ENCODE measurements around the gene DEFB128.
"Not testable (repeated sequence)": the region's sequence is repeated elsewhere in the genome, so short reads cannot be mapped to it uniquely, and the experiment has no call there.

DEFB128 gene

DNA sequence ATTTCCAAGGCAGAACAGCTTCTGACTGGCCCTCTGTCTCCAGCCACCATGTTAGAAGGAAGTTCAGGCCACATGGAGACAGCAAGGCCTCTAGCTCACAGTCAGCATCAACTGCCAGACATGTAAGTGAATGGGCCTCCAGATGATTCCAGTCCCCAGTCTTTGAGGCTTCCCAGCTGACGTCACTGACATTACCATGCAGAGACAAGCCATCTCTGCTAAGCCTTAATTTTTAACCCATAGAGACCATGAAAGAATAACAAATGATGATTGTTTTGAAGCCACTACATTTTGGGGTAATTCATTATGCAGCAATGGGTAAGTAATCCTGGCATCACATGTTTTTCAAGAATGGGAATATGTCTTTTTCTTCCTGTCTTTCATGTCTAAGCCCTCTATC is 26.3 kb upstream of the DEFB128 start:
- no peaks in the 10 kb centered on the region for H3K27me3 ChIP-seq (ENCODE audit: low read length)
- TF ChIP-seq, protein P1, sequence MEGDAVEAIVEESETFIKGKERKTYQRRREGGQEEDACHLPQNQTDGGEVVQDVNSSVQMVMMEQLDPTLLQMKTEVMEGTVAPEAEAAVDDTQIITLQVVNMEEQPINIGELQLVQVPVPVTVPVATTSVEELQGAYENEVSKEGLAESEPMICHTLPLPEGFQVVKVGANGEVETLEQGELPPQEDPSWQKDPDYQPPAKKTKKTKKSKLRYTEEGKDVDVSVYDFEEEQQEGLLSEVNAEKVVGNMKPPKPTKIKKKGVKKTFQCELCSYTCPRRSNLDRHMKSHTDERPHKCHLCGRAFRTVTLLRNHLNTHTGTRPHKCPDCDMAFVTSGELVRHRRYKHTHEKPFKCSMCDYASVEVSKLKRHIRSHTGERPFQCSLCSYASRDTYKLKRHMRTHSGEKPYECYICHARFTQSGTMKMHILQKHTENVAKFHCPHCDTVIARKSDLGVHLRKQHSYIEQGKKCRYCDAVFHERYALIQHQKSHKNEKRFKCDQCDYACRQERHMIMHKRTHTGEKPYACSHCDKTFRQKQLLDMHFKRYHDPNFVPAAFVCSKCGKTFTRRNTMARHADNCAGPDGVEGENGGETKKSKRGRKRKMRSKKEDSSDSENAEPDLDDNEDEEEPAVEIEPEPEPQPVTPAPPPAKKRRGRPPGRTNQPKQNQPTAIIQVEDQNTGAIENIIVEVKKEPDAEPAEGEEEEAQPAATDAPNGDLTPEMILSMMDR (IDR thresholded peaks at IDR 0.05; ENCODE audit: insufficient read depth, low read length, poor library complexity, severe bottlenecking) = no peak
- no peak for TF ChIP-seq EZH2phosphoT487 (conservative IDR thresholded peaks at IDR 0.05; ENCODE audit: low read length)
- H4K20me1 ChIP-seq (ENCODE audit: low read depth, low read length) = no peaks in the 10 kb centered on the region
- H3F3A ChIP-seq (ENCODE audit: insufficient read depth) = no peaks in the 10 kb centered on the region
- H3K27ac ChIP-seq (ENCODE audit: low read depth, low read length) = no peak overlapping the region
- H3K79me2 ChIP-seq (ENCODE audit: insufficient read depth, low read length) = no peaks in the 10 kb centered on the region
- no peaks in the 10 kb centered on the region for H3K36me3 ChIP-seq (ENCODE audit: low read length)
- no peak overlapping the region for H2AFZ ChIP-seq (ENCODE audit: low read depth, low read length, severe bottlenecking)
- H3K4me2 ChIP-seq (ENCODE audit: low read depth, low read length, poor library complexity, severe bottlenecking) = no peak overlapping the region
- H3K4me3 ChIP-seq (ENCODE audit: insufficient read depth, low read length, poor library complexity, severe bottlenecking) = no peak overlapping the region
- no peaks in the 10 kb centered on the region for H3K9me3 ChIP-seq (ENCODE audit: insufficient read depth, low read length)
- H3K9ac ChIP-seq (ENCODE audit: low read length) = no peak overlapping the region
- H3K9me2 ChIP-seq (replicated peaks; ENCODE audit: insufficient read depth, low read length) = no peaks in the 10 kb centered on the region

DNA sequence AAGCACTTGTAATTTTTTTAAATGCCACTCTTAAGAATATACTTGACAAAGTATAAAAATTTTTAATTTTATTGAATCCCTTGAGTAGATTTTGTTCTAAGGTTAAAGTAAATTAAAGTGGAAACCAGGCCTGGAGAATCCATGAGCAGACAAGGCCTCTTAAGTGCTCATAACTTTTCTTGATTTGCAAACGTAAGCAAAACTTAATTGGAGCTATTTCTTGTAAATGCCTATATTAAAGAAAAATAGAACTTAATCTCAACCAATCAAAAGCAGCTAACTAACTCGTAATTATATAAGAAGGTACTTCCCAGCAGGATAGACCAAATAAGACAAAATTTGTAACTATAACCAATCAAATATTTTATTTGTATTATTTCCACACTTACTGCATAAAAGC is 24.9 kb upstream of the DEFB128 start:
- no peak for TF ChIP-seq EZH2phosphoT487 (conservative IDR thresholded peaks at IDR 0.05; ENCODE audit: low read length)
- TF ChIP-seq, protein P1 (IDR thresholded peaks at IDR 0.05; ENCODE audit: insufficient read depth, low read length, poor library complexity, severe bottlenecking) = no peak
- no peaks in the 10 kb centered on the region for H3K36me3 ChIP-seq (ENCODE audit: low read length)
- no peaks in the 10 kb centered on the region for H3K9me3 ChIP-seq (ENCODE audit: insufficient read depth, low read length)
- H3K4me2 ChIP-seq (ENCODE audit: low read depth, low read length, poor library complexity, severe bottlenecking) = no peak overlapping the region
- H3F3A ChIP-seq (ENCODE audit: insufficient read depth) = no peaks in the 10 kb centered on the region
- no peaks in the 10 kb centered on the region for H3K9me2 ChIP-seq (replicated peaks; ENCODE audit: insufficient read depth, low read length)
- no peaks in the 10 kb centered on the region for H4K20me1 ChIP-seq (ENCODE audit: low read depth, low read length)
- no peak overlapping the region for H3K27ac ChIP-seq (ENCODE audit: low read depth, low read length)
- H3K4me3 ChIP-seq (ENCODE audit: insufficient read depth, low read length, poor library complexity, severe bottlenecking) = no peak overlapping the region
- H3K27me3 ChIP-seq (ENCODE audit: low read length) = no peaks in the 10 kb centered on the region
- H2AFZ ChIP-seq (ENCODE audit: low read depth, low read length, severe bottlenecking) = no peak overlapping the region
- no peaks in the 10 kb centered on the region for H3K79me2 ChIP-seq (ENCODE audit: insufficient read depth, low read length)
- no peak overlapping the region for H3K9ac ChIP-seq (ENCODE audit: low read length)

DNA sequence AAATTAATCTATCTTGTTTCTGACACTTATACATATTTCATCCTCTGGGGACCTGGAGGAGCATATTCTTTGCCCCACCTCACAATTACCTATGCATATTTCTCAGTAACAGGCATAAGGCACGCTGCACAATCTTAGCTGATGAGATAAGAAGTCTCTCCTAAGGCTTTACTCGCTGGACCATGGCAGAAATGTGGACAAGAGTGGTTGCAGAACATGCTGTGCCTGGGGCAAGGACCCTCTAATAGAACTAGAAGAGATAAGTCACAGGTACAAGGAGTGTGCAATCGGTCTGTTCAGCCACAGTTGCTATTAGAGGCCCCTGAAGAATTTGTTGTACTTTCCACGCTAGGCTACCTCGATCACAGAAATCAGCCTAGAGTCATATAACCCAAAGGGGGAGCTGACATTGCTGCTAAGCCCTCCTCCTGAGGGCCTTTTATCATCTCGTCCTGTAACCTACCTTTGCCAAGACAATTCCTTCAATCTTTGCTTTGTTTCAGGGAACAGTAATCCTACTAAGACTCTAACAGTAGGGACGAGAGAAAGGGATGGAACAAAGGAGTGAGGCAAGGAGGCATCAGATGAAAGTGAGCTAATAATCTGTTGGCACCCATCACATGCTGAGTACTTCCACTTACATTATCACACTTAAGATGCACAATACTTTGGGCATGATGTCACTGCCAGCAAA is 21.4 kb upstream of the DEFB128 start:
- no peaks in the 10 kb centered on the region for H3K27me3 ChIP-seq (ENCODE audit: low read length)

DNA sequence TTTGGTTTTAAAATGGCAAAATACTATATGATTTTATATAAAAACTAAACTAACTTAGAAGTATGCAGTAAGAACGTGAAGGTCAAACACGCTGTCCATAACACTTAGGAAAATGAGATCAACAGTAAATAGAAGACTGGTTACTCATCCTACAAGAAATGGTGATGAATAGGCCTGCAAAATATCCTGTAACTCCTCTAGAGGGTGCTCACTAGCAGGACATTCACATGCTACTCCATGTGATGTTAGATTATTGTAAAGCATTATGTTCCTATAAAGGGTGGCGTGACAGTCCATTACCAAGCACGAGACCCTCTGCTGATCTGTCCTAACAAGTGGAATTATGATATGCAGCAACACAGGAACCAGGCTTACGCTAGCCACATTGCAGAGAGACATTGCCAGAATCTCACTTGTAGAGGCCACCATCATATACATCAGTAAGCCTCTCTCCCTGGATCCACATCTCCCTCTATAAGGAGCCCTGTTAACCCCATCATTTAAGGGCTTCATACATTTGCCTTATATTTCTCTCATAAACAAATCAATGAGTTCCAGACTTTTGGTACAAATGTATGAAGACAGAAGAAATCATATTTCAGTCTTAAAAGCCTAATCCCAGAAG is 19.5 kb upstream of the DEFB128 start:
- no peaks in the 10 kb centered on the region for H3K79me2 ChIP-seq (ENCODE audit: insufficient read depth, low read length)
- no peaks in the 10 kb centered on the region for H3K9me2 ChIP-seq (replicated peaks; ENCODE audit: insufficient read depth, low read length)
- no peak overlapping the region for H3K4me2 ChIP-seq (ENCODE audit: low read depth, low read length, poor library complexity, severe bottlenecking)
- no peak overlapping the region for H2AFZ ChIP-seq (ENCODE audit: low read depth, low read length, severe bottlenecking)
- no peaks in the 10 kb centered on the region for H3F3A ChIP-seq (ENCODE audit: insufficient read depth)
- no peaks in the 10 kb centered on the region for H4K20me1 ChIP-seq (ENCODE audit: low read depth, low read length)
- no peaks in the 10 kb centered on the region for H3K36me3 ChIP-seq (ENCODE audit: low read length)
- TF ChIP-seq, protein P1 (IDR thresholded peaks at IDR 0.05; ENCODE audit: insufficient read depth, low read length, poor library complexity, severe bottlenecking) = peak; percentile 49
- no peak for TF ChIP-seq EZH2phosphoT487 (conservative IDR thresholded peaks at IDR 0.05; ENCODE audit: low read length)
- no peak overlapping the region for H3K4me3 ChIP-seq (ENCODE audit: insufficient read depth, low read length, poor library complexity, severe bottlenecking)
- no peaks in the 10 kb centered on the region; the same call in 1 of the 2 replicates for H3K27me3 ChIP-seq (ENCODE audit: low read length)
- H3K9me3 ChIP-seq (ENCODE audit: insufficient read depth, low read length) = no peaks in the 10 kb centered on the region
- no peak overlapping the region for H3K27ac ChIP-seq (ENCODE audit: low read depth, low read length)
- H3K9ac ChIP-seq (ENCODE audit: low read length) = no peak overlapping the region

More for the DNA sequence above, 21.4 kb upstream of the DEFB128 start:
- no peaks in the 10 kb centered on the region for H3K9me3 ChIP-seq (ENCODE audit: insufficient read depth, low read length)
- H3F3A ChIP-seq (ENCODE audit: insufficient read depth) = no peaks in the 10 kb centered on the region
- H3K36me3 ChIP-seq (ENCODE audit: low read length) = no peaks in the 10 kb centered on the region
- H4K20me1 ChIP-seq (ENCODE audit: low read depth, low read length) = no peaks in the 10 kb centered on the region
- H3K4me2 ChIP-seq (ENCODE audit: low read depth, low read length, poor library complexity, severe bottlenecking) = no peak overlapping the region
- no peak overlapping the region for H3K9ac ChIP-seq (ENCODE audit: low read length)
- no peak overlapping the region for H2AFZ ChIP-seq (ENCODE audit: low read depth, low read length, severe bottlenecking)
- no peak overlapping the region for H3K4me3 ChIP-seq (ENCODE audit: insufficient read depth, low read length, poor library complexity, severe bottlenecking)
- H3K27ac ChIP-seq (ENCODE audit: low read depth, low read length) = no peak overlapping the region
- no peaks in the 10 kb centered on the region for H3K9me2 ChIP-seq (replicated peaks; ENCODE audit: insufficient read depth, low read length)
- H3K79me2 ChIP-seq (ENCODE audit: insufficient read depth, low read length) = no peaks in the 10 kb centered on the region
- no peak for TF ChIP-seq EZH2phosphoT487 (conservative IDR thresholded peaks at IDR 0.05; ENCODE audit: low read length)

DNA sequence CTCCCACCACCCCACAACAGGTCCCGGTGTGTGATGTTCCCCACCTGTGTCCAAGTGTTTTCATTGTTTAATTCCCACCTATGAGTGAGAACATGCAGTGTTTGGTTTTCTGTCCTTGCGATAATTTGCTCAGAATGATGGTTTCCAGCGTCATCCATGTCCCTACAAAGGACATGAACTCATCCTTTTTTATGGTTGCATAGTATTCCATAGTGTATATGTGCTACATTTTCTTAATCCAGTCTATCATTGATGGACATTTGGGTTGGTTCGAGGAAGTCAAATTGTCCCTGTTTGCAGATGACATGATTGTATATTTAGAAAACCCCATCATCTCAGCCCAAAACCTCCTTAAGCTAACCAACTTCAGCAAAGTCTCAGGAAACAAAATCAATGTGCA is 14.1 kb upstream of the DEFB128 start:
- H3K27me3 ChIP-seq (ENCODE audit: low read length); H3K27ac ChIP-seq (ENCODE audit: low read depth, low read length); H4K20me1 ChIP-seq (ENCODE audit: low read depth, low read length); H3K9me3 ChIP-seq (ENCODE audit: insufficient read depth, low read length); H2AFZ ChIP-seq (ENCODE audit: low read depth, low read length, severe bottlenecking); H3K79me2 ChIP-seq (ENCODE audit: insufficient read depth, low read length); H3K9ac ChIP-seq (ENCODE audit: low read length); H3K36me3 ChIP-seq (ENCODE audit: low read length); H3K4me3 ChIP-seq (ENCODE audit: insufficient read depth, low read length, poor library complexity, severe bottlenecking); H3F3A ChIP-seq (ENCODE audit: insufficient read depth); H3K9me2 ChIP-seq (replicated peaks; ENCODE audit: insufficient read depth, low read length); H3K4me2 ChIP-seq (ENCODE audit: low read depth, low read length, poor library complexity, severe bottlenecking): not testable (repeated sequence)

Data from SU-DHL-6 (cell line).